ENCODE data around the gene RNF5. TPM values are rescaled to one million over a fixed set of nuclear protein-coding genes. Genes with fewer than 3 reads are reported as not detected.

The RNF5 gene
- total and polyA plus RNA-seq, 4 donors: 45.2 to 94.4 (median 61.5) TPM

DNA sequence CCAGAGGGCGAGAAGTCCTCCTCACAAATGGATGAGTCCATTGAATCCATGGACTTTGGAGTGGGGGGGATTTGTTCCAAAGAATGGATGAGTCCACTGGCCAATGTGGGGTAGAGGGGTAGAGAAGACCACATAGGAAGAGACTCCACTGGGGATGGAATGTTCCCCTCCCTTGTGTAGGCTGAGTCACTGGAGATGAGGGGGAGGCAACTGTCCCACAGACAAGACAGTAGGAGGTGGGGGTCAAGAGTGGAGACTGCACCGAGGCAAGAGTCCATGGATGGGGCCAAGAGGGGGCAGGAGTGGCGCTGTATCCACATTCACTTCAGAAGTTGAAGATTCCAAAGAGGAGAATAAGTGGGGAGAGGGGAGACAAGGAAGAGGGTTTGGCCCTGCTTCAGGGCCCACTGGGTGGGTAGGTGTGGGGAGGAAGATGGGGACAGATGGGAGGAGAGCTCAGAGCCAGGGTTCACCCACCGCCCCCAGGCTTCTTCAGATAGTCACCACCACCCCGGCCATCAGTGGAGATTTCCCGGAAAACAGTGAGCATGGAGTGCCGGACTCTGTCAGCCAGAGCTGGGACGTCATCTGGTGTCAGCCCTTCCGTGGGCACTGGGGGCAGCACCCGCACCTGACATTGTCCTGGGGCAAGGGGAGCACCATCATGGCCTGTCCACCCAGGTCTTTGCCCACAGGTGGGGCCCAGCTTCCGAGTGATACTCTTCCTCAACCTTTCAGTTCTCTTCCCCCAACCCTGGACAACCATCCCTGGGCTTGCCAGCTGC, 9.2 kb upstream of the RNF5 start:
- peaks cover 3 to 32% (median 21%) of the 10 kb centered on the region in 4 donors for H3K36me3 ChIP-seq (ENCODE audit: control insufficient read depth in 4 of 4, insufficient read depth in 4 of 4, low read length in 4 of 4)
- no peak overlapping the region for H3K4me3 ChIP-seq
- ATAC-seq (ENCODE audit: insufficient read depth, low FRiP score) (no peak), DNase-seq (no peak)
- TF ChIP-seq, protein P1, sequence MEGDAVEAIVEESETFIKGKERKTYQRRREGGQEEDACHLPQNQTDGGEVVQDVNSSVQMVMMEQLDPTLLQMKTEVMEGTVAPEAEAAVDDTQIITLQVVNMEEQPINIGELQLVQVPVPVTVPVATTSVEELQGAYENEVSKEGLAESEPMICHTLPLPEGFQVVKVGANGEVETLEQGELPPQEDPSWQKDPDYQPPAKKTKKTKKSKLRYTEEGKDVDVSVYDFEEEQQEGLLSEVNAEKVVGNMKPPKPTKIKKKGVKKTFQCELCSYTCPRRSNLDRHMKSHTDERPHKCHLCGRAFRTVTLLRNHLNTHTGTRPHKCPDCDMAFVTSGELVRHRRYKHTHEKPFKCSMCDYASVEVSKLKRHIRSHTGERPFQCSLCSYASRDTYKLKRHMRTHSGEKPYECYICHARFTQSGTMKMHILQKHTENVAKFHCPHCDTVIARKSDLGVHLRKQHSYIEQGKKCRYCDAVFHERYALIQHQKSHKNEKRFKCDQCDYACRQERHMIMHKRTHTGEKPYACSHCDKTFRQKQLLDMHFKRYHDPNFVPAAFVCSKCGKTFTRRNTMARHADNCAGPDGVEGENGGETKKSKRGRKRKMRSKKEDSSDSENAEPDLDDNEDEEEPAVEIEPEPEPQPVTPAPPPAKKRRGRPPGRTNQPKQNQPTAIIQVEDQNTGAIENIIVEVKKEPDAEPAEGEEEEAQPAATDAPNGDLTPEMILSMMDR (IDR thresholded peaks at IDR 0.05; ENCODE audit: control extremely low read depth, extremely low read depth): no peak
- H3K9me3 ChIP-seq (ENCODE audit: control insufficient read depth in 4 of 4, insufficient read depth in 3 of 4, low read length in 3 of 4): no peaks in the 10 kb centered on the region
- H3K4me1 ChIP-seq (ENCODE audit: control insufficient read depth in 5 of 5, insufficient read depth in 5 of 5, low read length in 5 of 5): peaks cover 0 to 7% (median 0%) of the 10 kb centered on the region in 5 donors
- H3K27ac ChIP-seq (ENCODE audit: low read depth in 1 of 2, low read length in 1 of 2): no peak overlapping the region
- no peak overlapping the region for H3K9ac ChIP-seq (ENCODE audit: insufficient read depth in 1 of 2, low read length in 2 of 2)
- 87 to 95% methylated on average over 11 of the region's 11 CpGs for WGBS, 2 donors
- peaks cover 0 to 1% (median 0%) of the 10 kb centered on the region in 3 donors for H3K27me3 ChIP-seq (ENCODE audit: control insufficient read depth in 3 of 3, insufficient read depth in 3 of 3, low read length in 2 of 3)

DNA sequence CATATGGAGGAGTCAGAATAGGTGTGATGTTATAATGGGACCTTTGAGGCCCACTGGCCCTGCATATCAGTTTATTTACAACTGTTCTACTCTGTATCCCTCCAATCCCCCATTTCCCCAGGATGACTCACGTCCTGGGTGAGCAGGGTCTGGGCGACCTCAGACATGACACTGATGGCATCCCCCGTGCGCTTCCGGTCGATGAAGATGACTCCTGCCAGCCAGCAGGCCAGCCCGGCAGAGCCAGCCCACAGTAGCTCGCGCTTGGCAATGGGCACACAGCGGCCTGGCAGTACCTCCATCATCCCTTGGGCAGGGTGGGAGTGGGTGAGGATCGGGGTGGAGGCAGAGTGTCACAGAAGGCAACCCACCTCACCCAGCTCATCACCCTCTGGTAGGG, 7.9 kb upstream of the RNF5 start:
- no peak overlapping the region for H3K4me3 ChIP-seq
- H3K27me3 ChIP-seq (ENCODE audit: control insufficient read depth in 3 of 3, insufficient read depth in 3 of 3, low read length in 2 of 3): no peaks in the 10 kb centered on the region
- 95 to 96% methylated on average over 11 of the region's 11 CpGs for WGBS, 2 donors
- ATAC-seq (ENCODE audit: insufficient read depth, low FRiP score) (no peak), DNase-seq (no peak)
- TF ChIP-seq, protein P1 (IDR thresholded peaks at IDR 0.05; ENCODE audit: control extremely low read depth, extremely low read depth): no peak
- H3K36me3 ChIP-seq (ENCODE audit: control insufficient read depth in 4 of 4, insufficient read depth in 4 of 4, low read length in 4 of 4): peaks cover 3 to 32% (median 21%) of the 10 kb centered on the region in 4 donors
- no peak overlapping the region for H3K27ac ChIP-seq (ENCODE audit: low read depth in 1 of 2, low read length in 1 of 2)
- peaks cover 0 to 20% (median 8%) of the 10 kb centered on the region in 5 donors for H3K4me1 ChIP-seq (ENCODE audit: control insufficient read depth in 5 of 5, insufficient read depth in 5 of 5, low read length in 5 of 5)
- H3K9ac ChIP-seq (ENCODE audit: insufficient read depth in 1 of 2, low read length in 2 of 2): no peak overlapping the region
- no peaks in the 10 kb centered on the region for H3K9me3 ChIP-seq (ENCODE audit: control insufficient read depth in 4 of 4, insufficient read depth in 3 of 4, low read length in 3 of 4)

DNA sequence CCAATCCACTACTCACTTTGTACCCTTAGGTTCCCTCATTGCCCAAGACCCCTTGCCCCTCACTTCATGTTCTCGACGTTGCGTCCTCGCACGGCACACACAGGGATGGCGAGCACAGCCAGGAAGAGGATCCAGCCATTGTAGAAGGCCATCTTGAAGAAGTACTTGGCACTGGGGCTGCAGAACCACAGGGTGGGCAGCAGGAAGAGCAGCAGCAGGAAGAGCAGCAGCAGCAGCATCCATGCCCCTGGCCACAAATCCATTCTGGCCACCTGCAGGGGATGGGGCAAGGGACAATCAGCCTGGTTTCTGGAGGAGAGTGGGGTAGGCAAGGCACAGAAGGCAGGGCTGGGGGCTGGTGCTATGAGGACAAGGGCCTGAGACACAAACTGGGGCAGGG, 7.0 kb upstream of the RNF5 start:
- Histone ChIP-seq H3K9ac (ENCODE audit: insufficient read depth in 1 of 2, low read length in 2 of 2) (no peak overlapping the region), H3K36me3 (ENCODE audit: control insufficient read depth in 4 of 4, insufficient read depth in 4 of 4, low read length in 4 of 4) (peaks cover 3 to 32% (median 19%) of the 10 kb centered on the region in 4 donors), H3K9me3 (ENCODE audit: control insufficient read depth in 4 of 4, insufficient read depth in 3 of 4, low read length in 3 of 4) (no peaks in the 10 kb centered on the region), H3K4me3 (no peak overlapping the region), H3K27ac (ENCODE audit: low read depth in 1 of 2, low read length in 1 of 2) (no peak overlapping the region), H3K27me3 (ENCODE audit: control insufficient read depth in 3 of 3, insufficient read depth in 3 of 3, low read length in 2 of 3) (no peaks in the 10 kb centered on the region), H3K4me1 (ENCODE audit: control insufficient read depth in 5 of 5, insufficient read depth in 5 of 5, low read length in 5 of 5) (peaks cover 0 to 24% (median 8%) of the 10 kb centered on the region in 5 donors)
- WGBS, 2 donors: 96% methylated on average over 6 of the region's 6 CpGs
- DNase-seq (no peak), ATAC-seq (ENCODE audit: insufficient read depth, low FRiP score) (no peak)
- TF ChIP-seq, protein P1 (IDR thresholded peaks at IDR 0.05; ENCODE audit: control extremely low read depth, extremely low read depth): no peak
